GM21360 (cell line): ENCODE results near the gene IRF2BPL.
A peak's percentile ranks its signal among the peaks of the same experiment; 100 is the strongest.

Experiments
- ATAC-seq: cut with Tn5 transposase; IDR thresholded peaks from one replicate; pipeline ENCODE4 v1.9.1; 2021; ENCODE audit warnings: mild to moderate bottlenecking, moderate library complexity; ENCODE audit not compliant: unreplicated experiment

IRF2BPL gene

DNA sequence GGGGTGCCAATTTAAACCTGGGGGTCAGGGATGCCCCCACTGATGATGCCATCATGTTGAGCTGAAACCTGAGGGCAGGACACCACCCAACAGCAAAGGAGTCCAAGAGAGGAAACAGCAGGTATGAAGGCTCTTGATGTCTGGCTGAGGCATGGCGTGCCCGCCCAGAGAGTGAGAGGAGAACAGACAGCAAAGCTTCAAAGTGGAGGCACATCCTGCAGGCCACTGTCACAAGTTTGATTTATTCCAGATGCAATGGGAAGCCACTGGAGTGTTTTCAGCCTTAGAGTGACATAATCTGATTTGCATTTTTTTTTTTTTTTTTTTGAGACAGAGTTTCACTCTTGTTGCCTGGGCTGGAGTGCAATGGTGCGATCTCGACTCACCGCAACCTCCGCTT lies 34.8 kb downstream of the IRF2BPL start:
- no peak for ATAC-seq

DNA sequence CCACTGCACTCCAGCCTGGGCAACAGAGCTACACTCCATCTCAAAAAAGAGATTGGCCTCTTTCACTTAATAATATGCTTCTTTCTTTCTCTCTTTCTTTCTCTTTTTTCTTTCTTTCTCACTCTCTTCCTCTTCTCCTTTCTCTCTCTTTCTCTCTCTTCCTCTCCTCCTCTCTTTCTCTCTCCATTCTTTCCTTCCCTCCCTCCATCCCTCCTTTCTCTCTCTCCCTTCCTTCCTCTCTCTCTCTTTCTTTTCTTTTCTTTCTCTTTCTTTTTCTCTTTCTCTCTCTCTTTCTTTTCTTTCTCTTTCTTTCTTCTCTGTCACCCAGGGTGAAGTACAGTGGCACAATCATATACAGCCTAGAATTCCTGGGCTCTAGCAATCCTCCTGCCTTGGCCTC lies 38.4 kb downstream of the IRF2BPL start:
- no peak for ATAC-seq

DNA sequence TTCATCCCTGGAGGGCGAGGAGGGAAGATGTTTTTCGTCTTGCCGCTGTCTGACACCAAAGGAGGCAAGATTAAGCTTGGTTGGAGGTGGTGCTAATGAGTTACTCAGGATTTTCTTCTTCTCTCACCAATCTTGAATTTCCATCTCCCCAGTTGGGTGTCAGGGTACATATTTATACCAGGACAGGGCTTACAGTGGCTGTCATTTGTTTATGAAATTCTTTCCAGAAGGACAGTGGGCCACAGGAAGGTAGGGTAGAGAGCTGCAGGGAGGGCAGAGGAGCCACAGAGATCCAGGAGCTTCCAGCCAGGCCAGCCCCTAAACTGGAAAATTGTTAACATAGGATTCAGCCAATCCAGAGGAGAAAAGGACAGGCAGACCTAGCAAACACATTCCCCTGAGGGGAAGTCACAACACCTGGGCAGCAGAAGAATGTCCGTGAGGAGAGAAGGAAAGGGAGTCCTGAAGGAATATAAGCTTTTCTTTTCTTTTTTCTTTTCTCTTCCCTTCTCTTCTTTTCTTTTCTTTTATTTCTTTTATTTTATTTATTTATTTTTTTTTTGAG lies 40.5 kb downstream of the IRF2BPL start:
- ATAC-seq: no peak

DNA sequence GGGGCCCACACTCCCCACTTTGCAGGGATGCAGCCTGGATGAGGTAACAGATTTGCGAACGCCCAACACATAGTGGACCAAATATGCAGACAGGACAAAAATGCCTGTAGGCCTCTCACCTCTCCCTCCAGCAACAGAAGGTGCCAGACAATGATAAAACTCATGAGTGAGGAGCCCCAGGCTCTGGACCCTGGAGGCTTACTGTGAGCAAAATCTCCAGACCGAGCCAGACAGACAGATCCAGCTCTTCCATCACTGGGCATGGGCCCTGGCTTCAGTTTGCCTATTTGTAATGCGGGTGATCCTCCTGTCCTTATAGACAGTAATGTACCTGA lies 42.3 kb downstream of the IRF2BPL start:
- ATAC-seq: no peak

DNA sequence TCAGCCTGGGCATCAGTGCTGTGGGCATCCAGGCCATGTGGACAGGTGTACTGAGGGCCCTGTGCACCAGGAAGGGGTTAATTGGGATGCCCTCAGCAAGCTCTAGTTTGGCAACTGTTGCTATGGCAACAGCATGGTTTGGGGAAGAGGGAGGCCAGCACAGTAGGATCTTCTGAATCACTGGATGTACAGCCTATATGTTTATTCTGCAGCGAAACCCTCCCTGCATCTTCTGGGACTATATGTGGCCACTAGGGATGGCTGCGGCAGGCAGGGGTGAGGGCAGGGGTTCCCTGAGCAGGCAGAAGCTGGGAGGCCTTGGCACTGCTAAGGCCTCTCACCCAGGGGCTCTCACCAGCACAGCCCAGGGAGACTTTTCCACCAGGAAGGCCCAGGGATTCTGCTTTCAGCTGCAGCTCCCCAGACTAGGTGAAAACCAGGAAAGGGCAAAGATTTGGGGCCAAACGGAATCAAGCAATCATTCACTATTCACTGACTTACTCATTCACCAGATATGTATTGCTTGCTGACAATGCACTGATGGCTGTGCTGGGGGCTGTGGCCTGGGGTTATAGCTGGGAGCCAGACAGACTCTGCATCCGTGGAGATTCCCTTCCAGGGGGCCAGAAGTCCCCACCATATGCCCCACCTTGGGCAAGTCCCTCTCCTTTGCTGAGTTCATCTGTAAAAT lies 42.8 kb downstream of the IRF2BPL start:
- no peak for ATAC-seq

DNA sequence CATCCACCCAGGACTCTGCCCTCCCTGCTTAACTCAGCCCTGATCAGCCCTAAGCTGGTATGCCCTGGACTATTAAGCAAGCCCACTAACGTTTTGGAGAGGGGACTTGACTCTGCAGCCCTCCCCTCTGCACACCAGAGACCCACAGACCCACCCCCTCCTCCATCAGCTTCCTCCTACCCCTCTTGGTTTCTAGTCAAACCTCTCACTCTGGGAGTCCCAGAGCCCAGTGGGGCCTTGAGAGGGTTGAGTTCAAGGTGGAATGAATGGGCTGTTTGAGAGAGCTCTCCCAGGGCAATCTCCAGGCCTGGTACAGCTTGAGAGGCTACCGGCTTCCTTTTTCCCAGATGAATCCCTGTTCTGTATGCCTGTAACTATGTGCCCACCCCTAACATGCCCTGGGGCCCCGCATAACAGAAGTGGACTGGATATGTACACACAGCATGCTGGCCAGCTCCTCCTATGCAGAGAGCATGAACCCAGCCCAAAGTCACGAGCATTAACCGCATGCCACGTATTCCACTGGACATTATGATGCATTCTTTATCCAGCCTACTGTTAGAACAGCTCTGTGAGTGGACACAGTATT lies 43.6 kb downstream of the IRF2BPL start:
- no peak for ATAC-seq

DNA sequence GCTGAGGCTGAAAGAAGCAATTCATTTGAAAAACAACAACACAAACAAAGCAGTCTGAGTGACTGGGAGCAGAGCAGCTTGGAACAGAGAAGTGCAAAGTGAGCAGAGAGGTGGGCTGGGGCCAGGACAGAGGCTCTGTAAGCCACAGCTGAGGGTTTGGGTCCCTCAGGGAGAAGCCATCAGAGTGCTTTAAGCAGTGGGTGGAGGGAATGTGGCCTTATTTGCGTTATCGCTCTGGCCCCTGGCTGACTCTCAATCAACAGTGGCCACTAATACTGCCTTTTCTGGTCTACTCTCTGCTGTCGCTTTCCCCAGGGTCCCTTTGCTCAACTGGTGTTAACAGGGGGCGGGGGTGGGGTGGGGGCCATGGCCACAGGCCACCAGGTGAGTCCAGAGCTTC lies 44.2 kb downstream of the IRF2BPL start:
- ATAC-seq: no peak

DNA sequence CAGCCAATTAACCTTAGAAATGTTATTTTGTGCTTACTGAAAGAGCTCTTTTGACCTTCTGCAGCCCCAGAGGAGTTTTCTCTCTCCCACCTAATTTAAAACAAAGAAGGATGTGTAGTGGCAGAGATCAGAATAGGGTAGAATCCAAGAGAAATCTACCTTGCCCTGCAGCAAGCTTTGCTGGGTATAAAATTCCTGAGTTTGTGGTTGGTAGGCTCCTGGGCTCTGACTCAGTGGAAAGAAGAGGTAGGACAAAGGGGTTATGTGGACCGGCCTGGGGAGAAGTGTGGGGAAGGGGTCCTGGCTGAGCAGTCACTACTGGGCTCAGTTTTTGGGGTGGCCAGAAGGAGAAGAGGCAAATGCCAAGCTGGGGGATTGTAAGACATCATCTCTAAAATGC lies 46.8 kb downstream of the IRF2BPL start:
- ATAC-seq: no peak

DNA sequence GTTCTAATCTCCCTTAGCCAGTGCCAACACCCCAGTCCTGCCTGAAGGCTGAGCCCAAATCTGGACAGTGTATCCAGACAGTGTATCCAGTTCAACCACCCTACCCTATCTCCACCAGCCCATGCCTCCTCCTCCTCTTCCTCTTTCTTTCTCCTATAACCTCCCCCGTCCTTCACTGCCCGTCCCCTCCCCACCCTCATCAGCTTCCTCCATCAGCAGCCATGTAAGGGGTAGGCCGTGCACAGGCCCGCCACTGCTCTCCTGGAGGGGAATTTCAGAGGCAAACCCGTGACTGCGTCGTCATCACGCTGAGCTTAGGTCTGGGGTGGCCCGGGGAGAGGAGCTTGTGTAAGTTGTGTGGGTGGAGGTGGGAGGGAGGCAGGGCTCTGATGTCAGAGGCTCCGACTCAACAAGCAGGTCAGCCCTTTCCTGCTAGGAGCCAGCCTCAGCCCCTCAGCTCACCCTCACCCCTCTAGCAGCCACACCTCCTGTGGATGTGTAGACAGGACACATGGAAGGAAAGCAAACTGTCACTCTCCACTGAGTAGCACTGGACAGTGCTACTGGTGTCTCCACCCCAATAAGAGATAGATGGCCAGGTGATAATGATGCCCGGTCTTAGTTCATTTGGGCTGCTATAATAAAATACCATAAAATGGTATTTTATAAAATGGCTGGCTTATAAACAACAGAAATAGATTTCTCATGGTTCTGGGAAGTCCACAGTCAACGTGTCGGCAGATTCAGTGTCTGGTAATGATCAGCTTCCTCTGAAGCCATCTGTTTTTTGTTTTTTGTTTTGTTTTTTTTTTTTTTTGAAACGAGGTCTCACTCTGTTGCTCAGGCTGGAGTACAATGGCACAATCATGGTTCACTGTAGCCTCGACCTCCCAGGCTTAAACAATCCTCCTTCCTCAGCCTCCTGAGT lies 50.5 kb downstream of the IRF2BPL start:
- ATAC-seq: peak; percentile 89

DNA sequence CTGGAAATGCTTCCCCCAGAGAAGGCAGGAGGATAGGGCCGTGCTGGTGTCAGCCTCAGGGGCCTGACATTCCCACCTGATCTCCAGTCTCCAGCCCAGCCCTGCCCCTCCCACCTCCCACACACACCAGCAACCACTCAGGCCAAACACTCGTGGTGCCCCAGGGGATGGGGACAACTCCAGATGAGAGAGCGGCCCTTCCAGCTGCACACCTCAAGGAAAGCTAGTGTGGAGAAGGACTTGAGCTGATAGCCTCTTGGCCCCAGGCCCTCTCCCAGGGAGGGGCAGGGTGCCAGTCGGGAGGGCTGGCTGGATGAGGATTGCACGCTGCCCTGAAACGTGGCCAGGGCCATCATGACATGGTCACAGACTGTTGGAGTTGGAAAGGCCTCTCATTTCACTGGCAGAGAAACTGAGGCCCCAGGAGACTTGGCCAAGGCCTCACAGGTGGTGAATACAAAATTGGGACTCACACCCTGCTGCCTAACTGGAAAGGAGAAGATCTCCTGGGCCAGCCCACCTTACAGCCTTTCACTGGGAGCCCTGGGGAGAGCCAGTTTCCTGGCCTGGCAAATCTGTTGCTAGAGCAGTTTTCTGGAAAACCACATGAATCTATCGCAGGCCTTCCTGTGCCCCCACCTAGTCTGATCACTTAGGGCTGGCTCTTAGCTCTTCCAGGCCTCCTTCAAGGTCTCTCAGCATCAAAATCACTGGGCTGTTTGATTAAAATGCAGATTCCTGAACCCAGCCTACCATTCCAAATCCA lies 52.1 kb downstream of the IRF2BPL start:
- no peak for ATAC-seq

DNA sequence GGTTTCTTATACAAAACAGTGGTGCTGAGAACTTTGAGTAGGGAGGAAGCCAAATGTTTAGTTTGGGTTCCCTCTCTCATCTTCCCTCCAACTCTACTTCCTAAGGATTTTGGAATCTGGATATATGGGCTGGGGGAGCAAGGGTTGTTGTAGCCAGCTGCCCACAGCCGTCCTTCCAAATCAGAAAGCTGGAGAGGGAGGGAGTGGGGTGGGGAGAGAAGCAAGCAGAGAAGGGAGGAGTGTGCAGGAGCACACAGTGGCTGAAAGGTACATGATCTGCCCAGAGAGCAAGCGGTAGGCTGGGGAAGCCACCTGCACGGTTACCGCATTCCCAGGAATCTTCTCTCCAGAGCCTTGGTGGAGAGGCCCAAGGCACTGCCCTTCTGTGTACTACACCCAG lies 52.7 kb downstream of the IRF2BPL start:
- no peak for ATAC-seq

DNA sequence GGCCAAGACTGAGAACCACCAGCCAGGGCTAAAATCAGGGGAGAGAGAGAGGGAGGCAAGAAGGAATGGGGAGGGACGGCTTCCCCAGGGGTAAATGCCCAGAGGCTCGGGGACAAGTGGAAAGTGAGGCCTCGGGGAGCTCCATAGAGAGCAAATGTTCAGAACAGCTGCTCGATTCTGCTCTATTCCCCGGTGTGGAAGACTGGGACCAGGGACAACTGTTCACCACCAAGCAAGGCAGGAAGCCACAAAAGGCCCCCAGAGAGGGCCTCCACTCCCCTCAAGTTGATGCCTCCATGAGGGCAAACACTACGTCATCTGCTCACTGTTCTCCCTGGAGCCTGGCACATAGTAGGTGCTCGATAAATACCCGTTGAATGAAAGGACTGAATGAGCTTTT lies 53.5 kb downstream of the IRF2BPL start:
- ATAC-seq: no peak
